H9 (cell line): Measurements from ENCODE around the gene ADGRL2. TPM values are rescaled to one million over a fixed set of nuclear protein-coding genes. Genes with fewer than 3 reads are reported as not detected.

Source experiments
- DNase-seq: peaks from one replicate; pipeline ENCODE4 v3.0.0-alpha.2; 2017
- H2AFZ ChIP-seq: one replicate; pipeline ENCODE4 v1.6.1; 2013; ENCODE audit warnings: mild to moderate bottlenecking, low read length, control low read depth, moderate library complexity
- H2AK5ac ChIP-seq: 2 replicates; pipeline ENCODE4 v1.6.1; 2013; ENCODE audit warnings: low read length, control low read depth, mixed read lengths; ENCODE audit not compliant: insufficient read length
- H2BK120ac ChIP-seq: one replicate; pipeline ENCODE4 v1.6.1; 2013; ENCODE audit warnings: low read depth, mild to moderate bottlenecking, low read length, control low read depth, inconsistent platforms; ENCODE audit not compliant: poor library complexity, severe bottlenecking
- H2BK12ac ChIP-seq: 2 replicates; pipeline ENCODE4 v1.6.1; 2013; ENCODE audit warnings: low read length, control low read depth, mixed read lengths, low read depth; ENCODE audit not compliant: insufficient read length
- H2BK15ac ChIP-seq: 2 replicates; pipeline ENCODE4 v1.6.1; 2013; ENCODE audit warnings: low read depth, low read length, control low read depth
- H2BK20ac ChIP-seq: one replicate; pipeline ENCODE4 v1.6.1; 2013; ENCODE audit warnings: low read depth, mild to moderate bottlenecking, low read length, control low read depth, inconsistent platforms; ENCODE audit not compliant: poor library complexity, severe bottlenecking
- H2BK5ac ChIP-seq: 2 replicates; pipeline ENCODE4 v1.6.1; 2013; ENCODE audit warnings: low read length, control low read depth, mixed read lengths; ENCODE audit not compliant: insufficient read length
- H3K14ac ChIP-seq: 2 replicates; pipeline ENCODE4 v1.6.1; 2013; ENCODE audit warnings: low read length, control low read depth; ENCODE audit not compliant: insufficient read depth
- H3K18ac ChIP-seq: 2 replicates; pipeline ENCODE4 v1.6.1; 2013; ENCODE audit warnings: low read depth, mild to moderate bottlenecking, mixed read lengths, low read length, control low read depth; ENCODE audit not compliant: insufficient read length
- H3K23ac ChIP-seq: 2 replicates; pipeline ENCODE4 v1.6.1; 2013; ENCODE audit warnings: low read length, control low read depth, mixed read lengths, low read depth; ENCODE audit not compliant: insufficient read length
- H3K23me2 ChIP-seq: 2 replicates; pipeline ENCODE4 v1.6.1; 2013; ENCODE audit warnings: low read depth, mild to moderate bottlenecking, mixed read lengths, low read length, control low read depth; ENCODE audit not compliant: insufficient read length, poor library complexity, severe bottlenecking
- H3K27ac ChIP-seq: 2 replicates; pipeline ENCODE4 v1.5.1; 2013; ENCODE audit warnings: low read length, control low read depth, mixed read lengths, low read depth; ENCODE audit not compliant: insufficient read length
- H3K27me3 ChIP-seq: 2 replicates; pipeline ENCODE4 v1.6.1; 2013; ENCODE audit warnings: low read length, control low read depth, inconsistent platforms; ENCODE audit not compliant: insufficient read depth
- H3K4ac ChIP-seq: 2 replicates; pipeline ENCODE4 v1.6.1; 2013; ENCODE audit warnings: low read depth, mild to moderate bottlenecking, control low read depth, inconsistent platforms, low read length, moderate library complexity
- H3K4me1 ChIP-seq: 2 replicates; pipeline ENCODE4 v1.6.1; 2013; ENCODE audit warnings: low read length, control low read depth, inconsistent platforms; ENCODE audit not compliant: insufficient read depth
- H3K4me2 ChIP-seq: 2 replicates; pipeline ENCODE4 v1.6.1; 2013; ENCODE audit warnings: low read length, control low read depth, mixed read lengths; ENCODE audit not compliant: insufficient read length, insufficient read depth
- H3K56ac ChIP-seq: 2 replicates; pipeline ENCODE4 v1.6.1; 2013; ENCODE audit warnings: low read depth, mild to moderate bottlenecking, mixed read lengths, low read length, control low read depth; ENCODE audit not compliant: insufficient read length
- H3K79me1 ChIP-seq: 2 replicates; pipeline ENCODE4 v1.6.1; 2013; ENCODE audit warnings: low read depth, mild to moderate bottlenecking, moderate library complexity, low read length, control low read depth, inconsistent platforms; ENCODE audit not compliant: insufficient read depth, poor library complexity, severe bottlenecking
- H3K79me2 ChIP-seq: 2 replicates; pipeline ENCODE4 v1.6.1; 2013; ENCODE audit warnings: low read length, control low read depth, inconsistent platforms; ENCODE audit not compliant: insufficient read depth
- H3K9ac ChIP-seq: 2 replicates; pipeline ENCODE4 v1.6.1; 2013; ENCODE audit warnings: low read length, control low read depth, mixed read lengths; ENCODE audit not compliant: insufficient read length; ENCODE audit errors: extremely low read depth
- H3K9me3 ChIP-seq: one replicate; pipeline ENCODE4 v1.6.1; 2013; ENCODE audit warnings: low read depth, low read length, inconsistent platforms; ENCODE audit not compliant: control insufficient read depth
- H3T11ph ChIP-seq: one replicate; pipeline ENCODE4 v1.6.1; 2013; ENCODE audit warnings: mild to moderate bottlenecking, low read length, control low read depth, inconsistent platforms
- H4K20me1 ChIP-seq: one replicate; pipeline ENCODE4 v1.6.1; 2013; ENCODE audit not compliant: control insufficient read depth, insufficient read length, insufficient read depth
- H4K5ac ChIP-seq: 2 replicates; pipeline ENCODE4 v1.6.1; 2013; ENCODE audit warnings: low read depth, mild to moderate bottlenecking, mixed read lengths, low read length, control low read depth; ENCODE audit not compliant: insufficient read length
- H4K8ac ChIP-seq: replicated peaks from 2 replicates; pipeline ENCODE4 v1.6.1; 2013; ENCODE audit warnings: low read length, control low read depth, mixed read lengths, low read depth; ENCODE audit not compliant: insufficient read length
- H4K91ac ChIP-seq: 2 replicates; pipeline ENCODE4 v1.6.1; 2013; ENCODE audit warnings: low read depth, mild to moderate bottlenecking, moderate library complexity, mixed read lengths, low read length, control low read depth; ENCODE audit not compliant: insufficient read length
- H3K27ac Mint-ChIP-seq, 3 experiments: 2 replicates in 2 of 3; 3 replicates in 1 of 3; pipeline ENCODE4 v1.8.0; 2020 to 2021; ENCODE audit warnings: mixed read lengths in 3 of 3, mild to moderate bottlenecking in 1 of 3, moderate library complexity in 1 of 3
- H3K27me3 Mint-ChIP-seq: 2 replicates; pipeline ENCODE4 v1.8.0; 2021; ENCODE audit warnings: low read depth, mild to moderate bottlenecking, moderate library complexity, mixed read lengths
- H3K36me3 Mint-ChIP-seq, 3 experiments: 2 replicates in 2 of 3; 3 replicates in 1 of 3; pipeline ENCODE4 v1.8.0; 2020 to 2021; ENCODE audit warnings: low read depth in 3 of 3, mixed read lengths in 3 of 3; ENCODE audit not compliant: insufficient read depth in 1 of 3
- H3K4me1 Mint-ChIP-seq, 2 experiments: 2 replicates each; pipeline ENCODE4 v1.8.0; 2020; ENCODE audit warnings: mixed read lengths in 2 of 2
- H3K4me3 Mint-ChIP-seq, 2 experiments: 2 replicates in 1 of 2; 3 replicates in 1 of 2; pipeline ENCODE4 v1.8.0; 2020 to 2021; ENCODE audit warnings: mild to moderate bottlenecking in 2 of 2, mixed read lengths in 2 of 2, moderate library complexity in 1 of 2
- H3K9me3 Mint-ChIP-seq, 2 experiments: 2 replicates in 1 of 2; 3 replicates in 1 of 2; pipeline ENCODE4 v1.8.0; 2020; ENCODE audit warnings: mild to moderate bottlenecking in 2 of 2, mixed read lengths in 2 of 2, moderate library complexity in 1 of 2
- CTCF ChIP-seq: fragments of 200-600 bp; sonication (generic); conservative IDR thresholded peaks from 3 replicates; pipeline ENCODE4 v1.8.0; 2021; ENCODE audit warnings: antibody characterized with exemption, mild to moderate bottlenecking
- WGBS: extraction: QIAGEN DNeasy Blood & Tissue Kit; methylation state at CpG from one replicate; pipeline ENCODE4 v1.1.7; 2013; ENCODE audit warnings: missing lambda C conversion rate, low lambda C conversion rate, mixed read lengths; ENCODE audit not compliant: insufficient read length; ENCODE audit errors: extremely low coverage; 5-methylcytosine and 5-hydroxymethylcytosine counted together
- total RNA-seq: library from RNA; stranded (reverse); gene quantifications from 2 replicates; pipeline ENCODE4 v1.2.1, GENCODE V29; 2021

The ADGRL2 gene
- total RNA-seq, 1 experiment from 2014 or later: 119 TPM

- H3K4me1 Mint-ChIP-seq: peaks cover 4 to 9% of the 10 kb centered on the region in 2 experiments
- Histone ChIP-seq H3K56ac (no peak overlapping the region), H2BK5ac (no peak overlapping the region), H4K20me1 (no peaks in the 10 kb centered on the region), H3K79me1 (no peaks in the 10 kb centered on the region), H2BK15ac (no peak overlapping the region), H3K23me2 (no peaks in the 10 kb centered on the region), H4K8ac (no peak overlapping the region), H2AFZ (no peak overlapping the region), H3K9ac (no peak overlapping the region), H3K14ac (no peak overlapping the region), H4K91ac (no peak overlapping the region), H3K4me2 (no peak overlapping the region), H2BK20ac (no peak overlapping the region), H3K4ac (no peak overlapping the region), H2AK5ac (no peak overlapping the region), H3K18ac (no peak overlapping the region), H3K79me2 (no peaks in the 10 kb centered on the region), H3T11ph (no peak overlapping the region), H2BK120ac (no peak overlapping the region), H3K4me1 (no peaks in the 10 kb centered on the region), H3K27me3 (no peaks in the 10 kb centered on the region), H3K9me3 (no peaks in the 10 kb centered on the region), H3K23ac (no peak overlapping the region), H4K5ac (no peak overlapping the region), H3K27ac (no peak overlapping the region), H2BK12ac (no peak overlapping the region)
- TF ChIP-seq CTCF: no peak
- no peak for DNase-seq
- peaks cover under 1% of the 10 kb centered on the region in 2 experiments; a peak in 2 of 5 replicates for H3K9me3 Mint-ChIP-seq
- H3K36me3 Mint-ChIP-seq: peaks cover 0 to under 1% (median under 1%) of the 10 kb centered on the region in 3 experiments; a peak in 4 of 7 replicates
- H3K4me3 Mint-ChIP-seq: no peak overlapping the region
- WGBS: no CpG with 5 or more reads among the region's 2 CpGs
- no peaks in the 10 kb centered on the region for H3K27me3 Mint-ChIP-seq
- H3K27ac Mint-ChIP-seq: no peak overlapping the region
Measured at GRCh38 chr1:81792184-81792583, 8.6 kb upstream of the ADGRL2 start.
